A673 (cell line): ENCODE results near the gene CNGA3.

ENCODE experiments used
- EZH2 ChIP-seq: fragments of 200-600 bp; sonication (generic); IDR thresholded peaks from 2 replicates; pipeline ENCODE4 v1.6.1; 2017; ENCODE audit warnings: borderline replicate concordance, low read depth, mild to moderate bottlenecking, mixed read lengths, antibody characterized with exemption, low read length; ENCODE audit not compliant: poor library complexity, severe bottlenecking
- TF ChIP-seq, protein P1 (sequence below): fragments of 300-800, 200-600 bp; sonication (generic); conservative IDR thresholded peaks from 2 replicates; pipeline ENCODE4 v1.5.1; 2017; ENCODE audit warnings: low read depth, mild to moderate bottlenecking, antibody characterized with exemption, low read length, moderate library complexity, mixed read lengths

GRCh38 chr2:98310010-98310409 is 36.2 kb upstream of the CNGA3 start:
- TF ChIP-seq, protein P1, sequence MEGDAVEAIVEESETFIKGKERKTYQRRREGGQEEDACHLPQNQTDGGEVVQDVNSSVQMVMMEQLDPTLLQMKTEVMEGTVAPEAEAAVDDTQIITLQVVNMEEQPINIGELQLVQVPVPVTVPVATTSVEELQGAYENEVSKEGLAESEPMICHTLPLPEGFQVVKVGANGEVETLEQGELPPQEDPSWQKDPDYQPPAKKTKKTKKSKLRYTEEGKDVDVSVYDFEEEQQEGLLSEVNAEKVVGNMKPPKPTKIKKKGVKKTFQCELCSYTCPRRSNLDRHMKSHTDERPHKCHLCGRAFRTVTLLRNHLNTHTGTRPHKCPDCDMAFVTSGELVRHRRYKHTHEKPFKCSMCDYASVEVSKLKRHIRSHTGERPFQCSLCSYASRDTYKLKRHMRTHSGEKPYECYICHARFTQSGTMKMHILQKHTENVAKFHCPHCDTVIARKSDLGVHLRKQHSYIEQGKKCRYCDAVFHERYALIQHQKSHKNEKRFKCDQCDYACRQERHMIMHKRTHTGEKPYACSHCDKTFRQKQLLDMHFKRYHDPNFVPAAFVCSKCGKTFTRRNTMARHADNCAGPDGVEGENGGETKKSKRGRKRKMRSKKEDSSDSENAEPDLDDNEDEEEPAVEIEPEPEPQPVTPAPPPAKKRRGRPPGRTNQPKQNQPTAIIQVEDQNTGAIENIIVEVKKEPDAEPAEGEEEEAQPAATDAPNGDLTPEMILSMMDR: no peak
- no peak for TF ChIP-seq EZH2
